MM.1S (cell line): ENCODE results near the gene TET1.
"Not testable (repeated sequence)": the region's sequence is repeated elsewhere in the genome, so short reads cannot be mapped to it uniquely, and the experiment has no call there.

Source experiments
- DNase-seq: peaks from one replicate; pipeline ENCODE4 v3.0.0-alpha.2; 2015
- H2AFZ ChIP-seq: fragments of 300-600 bp; sonication (generic); 2 replicates; pipeline ENCODE4 v1.6.0; 2016; ENCODE audit warnings: antibody characterized with exemption, low read length
- H3F3A ChIP-seq: fragments of 300-600 bp; sonication (generic); 2 replicates; pipeline ENCODE4 v1.6.1; 2016; ENCODE audit warnings: mild to moderate bottlenecking, antibody characterized with exemption, low read length, moderate library complexity, mixed read lengths; ENCODE audit not compliant: insufficient read depth
- H3K27ac ChIP-seq: fragments of 300-600 bp; sonication (generic); 2 replicates; pipeline ENCODE4 v1.5.1; 2016; ENCODE audit warnings: mild to moderate bottlenecking, low read length
- H3K27me3 ChIP-seq: fragments of 300-600 bp; sonication (generic); replicated peaks from 2 replicates; pipeline ENCODE4 v1.6.0; 2016; ENCODE audit warnings: low read length; ENCODE audit not compliant: insufficient read depth
- H3K36me3 ChIP-seq: fragments of 300-600 bp; sonication (generic); replicated peaks from 2 replicates; pipeline ENCODE4 v1.6.1; 2016; ENCODE audit warnings: mild to moderate bottlenecking, low read length, mixed read lengths; ENCODE audit not compliant: insufficient read depth
- H3K4me1 ChIP-seq: fragments of 300-600 bp; sonication (generic); 2 replicates; pipeline ENCODE4 v1.6.1; 2016; ENCODE audit warnings: low read length, mixed read lengths
- H3K4me2 ChIP-seq: fragments of 300-600 bp; sonication (generic); 2 replicates; pipeline ENCODE4 v1.6.0; 2016; ENCODE audit warnings: low read depth, low read length
- H3K4me3 ChIP-seq: fragments of 300-600 bp; sonication (generic); 2 replicates; pipeline ENCODE4 v1.5.1; 2016; ENCODE audit warnings: low read length, mixed read lengths
- H3K79me2 ChIP-seq: fragments of 300-600 bp; sonication (generic); 2 replicates; pipeline ENCODE4 v1.6.1; 2016; ENCODE audit warnings: mixed run types, low read length, mixed read lengths
- H3K9ac ChIP-seq: fragments of 300-600 bp; sonication (generic); 2 replicates; pipeline ENCODE4 v1.6.1; 2016; ENCODE audit warnings: low read length, mixed read lengths
- H3K9me2 ChIP-seq: fragments of 300-600 bp; sonication (generic); replicated peaks from 2 replicates; pipeline ENCODE4 v1.6.1; 2016; ENCODE audit warnings: mild to moderate bottlenecking, low read length, mixed read lengths; ENCODE audit not compliant: insufficient read depth
- H3K9me3 ChIP-seq: fragments of 300-600 bp; sonication (generic); replicated peaks from 2 replicates; pipeline ENCODE4 v1.6.1; 2016; ENCODE audit warnings: mild to moderate bottlenecking, low read length, mixed read lengths; ENCODE audit not compliant: insufficient read depth
- H4K20me1 ChIP-seq: fragments of 300-600 bp; sonication (generic); 2 replicates; pipeline ENCODE4 v1.6.1; 2016; ENCODE audit warnings: mild to moderate bottlenecking, low read length, moderate library complexity, mixed read lengths; ENCODE audit not compliant: insufficient read depth
- CTCF ChIP-seq: fragments of 300-600 bp; sonication (generic); IDR thresholded peaks from 2 replicates; pipeline ENCODE4 v1.5.1; 2016; ENCODE audit warnings: antibody characterized with exemption, low read length, mixed read lengths
- EZH2 ChIP-seq: fragments of 300-600 bp; sonication (generic); optimal IDR thresholded peaks from 2 replicates; pipeline ENCODE3; 2017; ENCODE audit warnings: low read depth, mild to moderate bottlenecking, antibody characterized with exemption, low read length, mixed read lengths
- EZH2phosphoT487 ChIP-seq: fragments of 300-600 bp; sonication (generic); IDR thresholded peaks from 2 replicates; pipeline ENCODE4 v1.6.1; 2018; ENCODE audit warnings: antibody characterized with exemption, low read length

TET1 gene

DNA sequence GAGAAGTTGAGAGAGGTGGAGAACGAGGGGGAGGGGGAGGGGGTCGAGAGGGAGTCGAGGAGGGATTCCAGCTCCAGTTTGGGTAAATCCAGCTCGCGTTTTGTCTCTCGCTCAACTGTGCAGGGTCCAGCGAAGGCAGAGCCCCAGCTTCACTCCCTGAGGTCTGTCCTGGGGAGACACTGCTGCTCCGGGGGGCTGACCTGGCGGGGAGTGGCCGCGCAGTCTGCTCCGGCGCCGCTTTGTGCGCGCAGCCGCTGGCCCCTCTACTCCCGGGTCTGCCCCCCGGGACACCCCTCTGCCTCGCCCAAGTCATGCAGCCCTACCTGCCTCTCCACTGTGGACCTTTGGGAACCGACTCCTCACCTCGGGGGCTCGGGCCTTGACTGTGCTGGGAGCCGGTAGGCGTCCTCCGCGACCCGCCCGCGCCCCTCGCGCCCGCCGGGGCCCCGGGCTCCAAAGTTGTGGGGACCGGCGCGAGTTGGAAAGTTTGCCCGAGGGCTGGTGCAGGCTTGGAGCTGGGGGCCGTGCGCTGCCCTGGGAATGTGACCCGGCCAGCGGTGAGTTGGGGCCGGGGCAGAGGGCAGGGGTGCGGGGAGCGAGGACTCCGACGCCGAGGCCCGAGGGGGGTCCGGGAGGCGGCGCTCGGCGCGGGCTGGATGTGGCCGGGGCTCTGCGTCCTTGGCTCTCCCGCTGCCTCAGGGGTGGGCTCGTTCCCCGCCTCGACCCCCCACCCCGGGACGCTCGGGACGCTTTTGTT, at the start of gene TET1:
TET1 (plus strand) TSS at position 152 of the 757 bp plus-strand sequence. CDS start 12,002 bp downstream, outside the sequence.
- peaks cover 48% of the 10 kb centered on the region for H3K79me2 ChIP-seq
- H3K27me3 ChIP-seq, result no peaks in the 10 kb centered on the region
- no peak within 1 kb of the TSS for H3K27ac ChIP-seq
- H3K36me3 ChIP-seq, result no peaks in the 10 kb centered on the region
- H3K9ac ChIP-seq, result peak within 1 kb of the TSS; percentile 62; the same call in 1 of the 2 replicates
- peaks cover 18% of the 10 kb centered on the region for H3K4me1 ChIP-seq
- TF ChIP-seq EZH2, result no peak
- TF ChIP-seq EZH2phosphoT487, result no peak
- TF ChIP-seq CTCF, result no peak
- H3K9me2 ChIP-seq, result no peaks in the 10 kb centered on the region
- no peaks in the 10 kb centered on the region for H3K9me3 ChIP-seq
- H2AFZ ChIP-seq, result peak within 1 kb of the TSS; percentile 79
- DNase-seq, result peak; percentile 81
- H4K20me1 ChIP-seq, result no peaks in the 10 kb centered on the region
- H3K4me3 ChIP-seq, result peak within 1 kb of the TSS; percentile 92
- peaks cover 13% of the 10 kb centered on the region; the same call in 1 of the 2 replicates for H3F3A ChIP-seq
- H3K4me2 ChIP-seq, result peak within 1 kb of the TSS; percentile 82

GRCh38 chr10:68516216-68516615, 43.9 kb upstream of the TET1 start:
- H3K36me3 ChIP-seq, DNase-seq, H3K27me3 ChIP-seq, H3K4me1 ChIP-seq, H3K9me2 ChIP-seq, H2AFZ ChIP-seq, H3K9me3 ChIP-seq, H3K79me2 ChIP-seq, H3K9ac ChIP-seq, H3K4me3 ChIP-seq, H3F3A ChIP-seq, H3K27ac ChIP-seq, H4K20me1 ChIP-seq, H3K4me2 ChIP-seq: not testable (repeated sequence)

- H3K27me3 ChIP-seq, result no peaks in the 10 kb centered on the region
- H3F3A ChIP-seq, result no peaks in the 10 kb centered on the region
- no peak overlapping the region for H3K27ac ChIP-seq
- H3K4me1 ChIP-seq, result no peaks in the 10 kb centered on the region
- no peak for DNase-seq
- no peaks in the 10 kb centered on the region for H3K9me3 ChIP-seq
- no peak for TF ChIP-seq EZH2
- TF ChIP-seq EZH2phosphoT487, result no peak
- TF ChIP-seq CTCF, result no peak
- H3K9ac ChIP-seq, result no peak overlapping the region
- H3K9me2 ChIP-seq, result no peaks in the 10 kb centered on the region
- H4K20me1 ChIP-seq, result no peaks in the 10 kb centered on the region
- H3K4me2 ChIP-seq, result no peak overlapping the region
- H3K4me3 ChIP-seq, result no peak overlapping the region
- peaks cover 5% of the 10 kb centered on the region; the same call in 1 of the 2 replicates for H3K79me2 ChIP-seq
- no peak overlapping the region for H2AFZ ChIP-seq
- H3K36me3 ChIP-seq, result no peaks in the 10 kb centered on the region; the same call in 1 of the 2 replicates
Observed at GRCh38 chr10:68516766-68517165, 43.4 kb upstream of the TET1 start.

DNA sequence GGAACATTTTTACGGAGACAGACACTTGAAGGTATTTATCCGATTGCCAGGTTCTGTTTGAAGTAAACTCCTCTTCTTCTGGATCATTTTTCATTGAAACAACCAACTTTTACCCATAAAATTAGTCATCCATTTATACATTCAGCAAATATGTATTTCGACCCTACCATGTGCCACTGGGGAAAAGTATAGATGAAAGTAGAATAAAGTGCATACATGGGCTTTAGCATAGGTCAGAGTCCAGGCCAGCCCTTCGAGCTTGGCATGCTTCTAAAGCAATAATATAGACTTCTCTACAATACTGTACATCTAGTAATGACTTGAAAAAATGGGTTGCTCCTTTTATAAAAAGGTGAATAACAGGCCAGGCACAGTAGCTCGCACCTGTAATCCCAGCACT, 42.9 kb upstream of the TET1 start:
- Histone ChIP-seq H3K4me1 (no peaks in the 10 kb centered on the region), H2AFZ (no peak overlapping the region), H3K27ac (no peak overlapping the region), H3K4me3 (no peak overlapping the region), H3K9me2 (no peaks in the 10 kb centered on the region), H3F3A (no peaks in the 10 kb centered on the region), H4K20me1 (no peaks in the 10 kb centered on the region), H3K4me2 (no peak overlapping the region), H3K9me3 (no peaks in the 10 kb centered on the region), H3K79me2 (peaks cover 8% of the 10 kb centered on the region), H3K36me3 (no peaks in the 10 kb centered on the region; the same call in 1 of the 2 replicates), H3K9ac (no peak overlapping the region), H3K27me3 (no peaks in the 10 kb centered on the region)
- DNase-seq, result no peak
- TF ChIP-seq EZH2 (no peak), CTCF (no peak), EZH2phosphoT487 (no peak)

DNA sequence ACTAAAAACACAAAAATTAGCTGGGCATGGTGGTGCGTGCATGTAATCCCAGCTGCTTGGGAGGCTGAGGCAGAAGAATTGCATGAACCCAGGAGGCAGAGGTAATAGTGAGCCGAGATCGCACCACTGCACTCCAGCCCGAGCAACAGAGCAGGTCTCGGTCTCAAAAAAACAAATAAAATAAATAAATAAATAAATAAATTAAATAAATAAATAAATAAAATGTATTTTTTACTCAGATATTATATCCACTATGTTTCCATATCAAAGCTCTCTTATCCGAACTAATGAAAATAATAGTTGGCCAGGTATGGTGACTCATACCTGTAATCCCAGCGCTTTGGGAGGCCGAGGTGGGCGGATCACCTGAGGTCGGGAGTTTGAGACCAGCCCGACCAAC, 41.5 kb upstream of the TET1 start:
- H3K79me2 ChIP-seq, result peaks cover 17% of the 10 kb centered on the region
- H3F3A ChIP-seq, H4K20me1 ChIP-seq, H3K4me3 ChIP-seq, DNase-seq, H3K27ac ChIP-seq, H3K4me1 ChIP-seq, H3K9me3 ChIP-seq, H3K9me2 ChIP-seq, H3K36me3 ChIP-seq, H3K4me2 ChIP-seq, H3K27me3 ChIP-seq, H2AFZ ChIP-seq, H3K9ac ChIP-seq: not testable (repeated sequence)
